H1 (cell line): ENCODE data around the gene WASHC2A. TPM values are rescaled to one million over a fixed set of nuclear protein-coding genes. Genes with fewer than 3 reads are reported as not detected.

Experiments
- GABPA ChIP-seq: IDR thresholded peaks from 2 replicates; pipeline ENCODE4 v1.6.1; 2011; ENCODE audit warnings: mild to moderate bottlenecking, low read length, moderate library complexity, borderline replicate concordance; ENCODE audit not compliant: insufficient read depth
- MAFK ChIP-seq: IDR thresholded peaks from 2 replicates; pipeline ENCODE4 v1.6.1; 2012; ENCODE audit warnings: low read depth, mild to moderate bottlenecking, improper control_type of control experiment, low read length
- PHF8 ChIP-seq: fragments of 200-600 bp; sonication (generic); conservative IDR thresholded peaks from 2 replicates; pipeline ENCODE4 v1.7.1; 2012; ENCODE audit warnings: low read depth, mild to moderate bottlenecking, inconsistent platforms, low read length, moderate library complexity
- polyA plus RNA-seq, 7 experiments: library from polyadenylated mRNA; depleted of rRNA in 3 of 7; stranded (reverse) in 5 of 7; unstranded in 2 of 7; fragments of >200 nt in 5 of 7; fragments of 200-250 nt in 2 of 7; gene quantifications; 1 replicate in 5 of 7; 2 replicates in 1 of 7; 4 replicates in 1 of 7; pipeline versions ENCODE4 v1.2.1 to v1.2.3, GENCODE V29; 2011 to 2013; ENCODE audit warnings: missing spikeins in 2 of 7, mixed read lengths in 2 of 7
- total RNA-seq: library from RNA; stranded (reverse); fragmentation: NEBNext Ultra II Directional; extraction: Animal tissue kit (Norgen Biotek cat#: 25700); gene quantifications from 2 replicates; pipeline ENCODE4 v1.2.1, GENCODE V29; 2021
- TF ChIP-seq, protein P1 (sequence below): IDR thresholded peaks from 2 replicates; pipeline ENCODE4 v1.6.1; 2011; ENCODE audit warnings: low read depth, mild to moderate bottlenecking, low read length; ENCODE audit not compliant: insufficient read depth

Gene WASHC2A
- total and polyA plus RNA-seq, 2 of the 8 experiments (the other 6 are each of a cell fraction or from before 2014, with no cell fraction given): 7.5 to 29.7 TPM

DNA sequence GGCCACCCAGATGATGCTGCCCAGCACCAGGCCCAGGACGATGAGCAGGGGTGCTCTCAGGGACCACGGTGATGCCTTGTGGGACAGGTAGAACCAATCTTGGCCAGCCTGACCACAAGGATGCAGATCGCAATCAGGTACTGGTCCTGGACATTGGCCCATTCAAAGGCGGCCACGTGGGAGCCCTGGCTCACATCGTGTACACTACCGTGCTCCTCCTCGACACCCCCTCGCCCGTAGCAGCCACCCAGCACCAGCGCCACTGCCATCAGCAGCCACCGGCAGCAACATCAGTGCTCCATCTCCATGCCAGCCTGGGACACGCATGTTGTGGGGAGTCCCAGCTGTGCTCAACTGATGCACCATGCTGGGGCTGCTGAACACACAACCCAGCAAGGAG, 40.6 kb upstream of the WASHC2A start (continued):
- TF ChIP-seq PHF8: no peak
- no peak for TF ChIP-seq GABPA
- TF ChIP-seq, protein P1, sequence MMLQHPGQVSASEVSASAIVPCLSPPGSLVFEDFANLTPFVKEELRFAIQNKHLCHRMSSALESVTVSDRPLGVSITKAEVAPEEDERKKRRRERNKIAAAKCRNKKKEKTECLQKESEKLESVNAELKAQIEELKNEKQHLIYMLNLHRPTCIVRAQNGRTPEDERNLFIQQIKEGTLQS: no peak
- TF ChIP-seq MAFK: no peak
